B cell (primary cell): ENCODE measurements around the gene FAF1. TPM values are rescaled to one million over a fixed set of nuclear protein-coding genes. Genes with fewer than 3 reads are reported as not detected.

Experiments
- ATAC-seq: fragments of 200-7000 bp; cut with Tn5 transposase; one replicate; pipeline ENCODE4 v1.10.0; 2021; ENCODE audit warnings: low read depth, mild to moderate bottlenecking, moderate number of reproducible peaks, moderate library complexity
- CTCF ChIA-PET: fragments of 350-600 bp; sonication (Branson Sonifier 250); formaldehyde crosslinking; loops from one replicate; lab custom pipeline; 2021; ENCODE audit warnings: antibody characterized with exemption, inconsistent platforms; lab: Charles Lee
- POLR2A ChIA-PET: fragments of 350-600 bp; sonication (Branson Sonifier 250); formaldehyde crosslinking; loops from one replicate; lab custom pipeline; 2021; ENCODE audit warnings: antibody characterized with exemption; lab: Charles Lee
- DNase-seq: peaks from one replicate; pipeline ENCODE4 v3.0.0; 2013
- H2AFZ ChIP-seq: 2 replicates; pipeline ENCODE4 v1.6.1; 2012; ENCODE audit warnings: mild to moderate bottlenecking, low read depth, low read length; ENCODE audit not compliant: insufficient read depth, poor library complexity, severe bottlenecking
- H3K27ac ChIP-seq, 2 donors: 1 replicate in 1 of 2; 2 replicates in 1 of 2; pipeline ENCODE4 v1.5.1; 2012 to 2013; ENCODE audit warnings: low read length in 2 of 2, mild to moderate bottlenecking in 2 of 2, moderate library complexity in 1 of 2
- H3K27me3 ChIP-seq, 4 experiments: fragments of 200-600 bp in 1 of 4; sonication (generic) in 1 of 4; replicated peaks in 1 of 4; 1 replicate in 2 of 4; 2 replicates in 2 of 4; pipeline versions ENCODE4 v1.6.1 to v1.7.0; 2013 to 2016; ENCODE audit warnings: low read length in 3 of 4, mild to moderate bottlenecking in 2 of 4, mixed read lengths in 1 of 4, moderate library complexity in 1 of 4; ENCODE audit not compliant: insufficient read depth in 4 of 4, control insufficient read depth in 3 of 4; ENCODE audit errors: control extremely low read depth in 1 of 4
- H3K36me3 ChIP-seq, 2 experiments: replicated peaks in 1 of 2; 1 replicate in 1 of 2; 2 replicates in 1 of 2; pipeline versions ENCODE4 v1.6.1 to v1.7.1; 2013; ENCODE audit warnings: low read length in 1 of 2; ENCODE audit not compliant: insufficient read depth in 2 of 2, control insufficient read depth in 1 of 2; ENCODE audit errors: control extremely low read depth in 1 of 2, extremely low read depth in 1 of 2
- H3K4me1 ChIP-seq, 2 donors: fragments of 200-600 bp in 1 of 2; sonication (generic) in 1 of 2; 1 replicate in 1 of 2; 2 replicates in 1 of 2; pipeline versions ENCODE4 v1.5.1 to v1.6.1; 2013 to 2017; ENCODE audit warnings: low read length in 2 of 2; ENCODE audit not compliant: control insufficient read depth in 2 of 2, insufficient read depth in 2 of 2
- H3K4me2 ChIP-seq: replicated peaks from 2 replicates; pipeline ENCODE3; 2012; ENCODE audit warnings: mild to moderate bottlenecking, low read depth, low read length; ENCODE audit not compliant: poor library complexity, severe bottlenecking
- H3K4me3 ChIP-seq, 5 experiments: fragments of 200-600 bp in 1 of 5; sonication (generic) in 1 of 5; 1 replicate in 3 of 5; 2 replicates in 2 of 5; pipeline versions ENCODE4 v1.5.1 to v1.7.0; 2011 to 2016; ENCODE audit warnings: low read length in 4 of 5, mild to moderate bottlenecking in 4 of 5, low read depth in 2 of 5, control low read depth in 1 of 5, moderate library complexity in 1 of 5; ENCODE audit not compliant: insufficient read depth in 1 of 5; ENCODE audit errors: control extremely low read depth in 1 of 5, extremely low read depth in 1 of 5
- H3K79me2 ChIP-seq: fragments of 200-600 bp; sonication (generic); one replicate; pipeline ENCODE4 v1.6.0; 2016; ENCODE audit warnings: low read length; ENCODE audit not compliant: control insufficient read depth, insufficient read depth
- H3K9ac ChIP-seq: fragments of 200-600 bp; sonication (generic); 2 replicates; pipeline ENCODE4 v1.6.1; 2017; ENCODE audit warnings: mild to moderate bottlenecking, low read length, moderate library complexity
- H3K9me3 ChIP-seq, 3 donors: one replicate each; pipeline versions ENCODE4 v1.6.1 to v1.7.1; 2013; ENCODE audit warnings: low read length in 2 of 3; ENCODE audit not compliant: control insufficient read depth in 2 of 3, insufficient read depth in 1 of 3; ENCODE audit errors: control extremely low read depth in 1 of 3
- H4K20me1 ChIP-seq: 2 replicates; pipeline ENCODE4 v1.6.0; 2012; ENCODE audit warnings: mild to moderate bottlenecking, low read length; ENCODE audit not compliant: insufficient read depth, control insufficient read depth, poor library complexity, severe bottlenecking
- H3K27ac Mint-ChIP-seq: one replicate; pipeline ENCODE4 v1.8.0; 2021; ENCODE audit warnings: mixed read lengths
- H3K27me3 Mint-ChIP-seq: one replicate; pipeline ENCODE4 v1.8.0; 2021; ENCODE audit warnings: mixed read lengths
- H3K4me1 Mint-ChIP-seq: one replicate; pipeline ENCODE4 v1.8.0; 2021; ENCODE audit warnings: mixed read lengths
- H3K4me3 Mint-ChIP-seq: one replicate; pipeline ENCODE4 v1.8.0; 2021; ENCODE audit warnings: mixed read lengths
- H3K9me3 Mint-ChIP-seq: one replicate; pipeline ENCODE4 v1.8.0; 2022; ENCODE audit warnings: mixed read lengths; ENCODE audit not compliant: insufficient read depth
- EZH2 ChIP-seq: IDR thresholded peaks from 2 replicates; pipeline ENCODE4 v1.6.1; 2012; ENCODE audit warnings: borderline replicate concordance, low read depth, mild to moderate bottlenecking, moderate library complexity, low read length; ENCODE audit not compliant: insufficient read depth, poor library complexity, severe bottlenecking
- WGBS: methylation state at CpG from one replicate; pipeline ENCODE4 v1.1.5; 2013; ENCODE audit warnings: missing lambda C conversion rate; ENCODE audit not compliant: insufficient coverage; 5-methylcytosine and 5-hydroxymethylcytosine counted together
- intact Hi-C: fragments of 100-400 bp; cut with micrococcal nuclease; formaldehyde crosslinking; loops from one replicate; pipeline ENCODE4 v1.10.0; 2022
- polyA plus RNA-seq: library from polyadenylated mRNA; depleted of rRNA; stranded (reverse); fragments of >200 nt; gene quantifications from 2 replicates; pipeline ENCODE4 v1.2.3, GENCODE V29; 2012
- total RNA-seq, 2 donors: library from RNA; stranded (reverse); fragments of 120-200 nt in 1 of 2; gene quantifications; 1 replicate in 1 of 2; 2 replicates in 1 of 2; pipeline versions ENCODE4 v1.2.3 to v1.2.4, GENCODE V29; 2013 to 2022
- TF ChIP-seq, protein P1 (sequence below): fragments of 200-600 bp; IDR thresholded peaks from one replicate; pipeline ENCODE4 v1.8.0; 2022; ENCODE audit warnings: antibody characterized with exemption, mild to moderate bottlenecking

FAF1 gene
- total and polyA plus RNA-seq, 2 donors (not counting 1 experiment from before 2014, with no cell fraction given) = 10.1 to 58.4 TPM

DNA sequence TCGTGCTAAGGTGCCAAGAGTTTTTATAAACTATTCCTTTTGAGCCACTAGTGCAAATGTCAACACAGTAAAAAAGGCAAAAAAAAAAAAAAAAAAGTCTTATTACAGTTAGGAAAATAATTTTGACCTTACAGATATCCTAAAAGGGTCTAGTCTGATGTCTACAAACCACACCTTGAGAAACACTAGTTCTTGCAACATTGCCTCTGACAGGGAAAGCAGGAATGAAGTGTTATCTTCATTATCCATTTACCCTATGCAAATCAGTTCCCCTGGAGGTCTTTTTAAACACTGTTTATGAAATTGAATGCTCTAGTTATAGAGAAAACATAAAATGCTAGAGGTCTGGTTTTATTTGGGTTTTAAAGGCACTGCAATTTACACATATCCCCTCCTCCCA is 421.6 kb downstream of the FAF1 start:
- no peak overlapping the region for H3K4me3 Mint-ChIP-seq
- WGBS = no CpG with 5 or more reads among the region's 1 CpG
- Histone ChIP-seq H3K79me2 (no peaks in the 10 kb centered on the region), H3K9me3 (no peaks in the 10 kb centered on the region), H3K4me3 (no peak overlapping the region), H4K20me1 (no peaks in the 10 kb centered on the region), H3K4me2 (no peak overlapping the region), H3K27ac (no peak overlapping the region), H3K27me3 (no peaks in the 10 kb centered on the region), H3K9ac (no peak overlapping the region), H2AFZ (no peak overlapping the region), H3K36me3 (peaks cover 5 to 12% of the 10 kb centered on the region in 2 experiments), H3K4me1 (no peaks in the 10 kb centered on the region)
- no peak for DNase-seq
- H3K4me1 Mint-ChIP-seq = no peaks in the 10 kb centered on the region
- no peaks in the 10 kb centered on the region for H3K9me3 Mint-ChIP-seq
- H3K27me3 Mint-ChIP-seq = no peaks in the 10 kb centered on the region
- ChIA-PET CTCF (no interaction called here), POLR2A (no interaction called here)
- ATAC-seq = no peak
- intact Hi-C loops = no loop called here
- TF ChIP-seq EZH2 = no peak
- TF ChIP-seq, protein P1, sequence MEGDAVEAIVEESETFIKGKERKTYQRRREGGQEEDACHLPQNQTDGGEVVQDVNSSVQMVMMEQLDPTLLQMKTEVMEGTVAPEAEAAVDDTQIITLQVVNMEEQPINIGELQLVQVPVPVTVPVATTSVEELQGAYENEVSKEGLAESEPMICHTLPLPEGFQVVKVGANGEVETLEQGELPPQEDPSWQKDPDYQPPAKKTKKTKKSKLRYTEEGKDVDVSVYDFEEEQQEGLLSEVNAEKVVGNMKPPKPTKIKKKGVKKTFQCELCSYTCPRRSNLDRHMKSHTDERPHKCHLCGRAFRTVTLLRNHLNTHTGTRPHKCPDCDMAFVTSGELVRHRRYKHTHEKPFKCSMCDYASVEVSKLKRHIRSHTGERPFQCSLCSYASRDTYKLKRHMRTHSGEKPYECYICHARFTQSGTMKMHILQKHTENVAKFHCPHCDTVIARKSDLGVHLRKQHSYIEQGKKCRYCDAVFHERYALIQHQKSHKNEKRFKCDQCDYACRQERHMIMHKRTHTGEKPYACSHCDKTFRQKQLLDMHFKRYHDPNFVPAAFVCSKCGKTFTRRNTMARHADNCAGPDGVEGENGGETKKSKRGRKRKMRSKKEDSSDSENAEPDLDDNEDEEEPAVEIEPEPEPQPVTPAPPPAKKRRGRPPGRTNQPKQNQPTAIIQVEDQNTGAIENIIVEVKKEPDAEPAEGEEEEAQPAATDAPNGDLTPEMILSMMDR = no peak
- H3K27ac Mint-ChIP-seq = no peak overlapping the region

DNA sequence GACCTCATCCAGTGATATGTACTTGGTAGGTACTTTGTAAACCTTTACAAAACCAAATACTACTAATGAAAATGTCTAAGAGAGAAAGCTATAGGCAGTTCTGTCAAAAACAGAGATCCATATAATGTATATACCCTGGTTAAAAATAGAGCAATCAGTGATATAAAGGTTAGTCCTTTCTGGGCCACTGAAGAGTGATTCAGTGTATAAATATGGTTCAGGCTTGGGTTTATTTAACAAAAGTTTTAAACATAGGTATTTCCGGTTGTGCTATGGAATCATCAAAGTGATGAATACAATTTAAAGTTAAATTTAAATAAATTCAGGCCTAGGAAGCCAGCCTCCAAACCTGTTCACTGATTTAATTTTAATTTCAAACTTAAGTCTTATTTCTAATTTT is 428.5 kb downstream of the FAF1 start:
- no peaks in the 10 kb centered on the region for H3K27me3 Mint-ChIP-seq
- WGBS = no CpG with 5 or more reads among the region's 1 CpG

More for the DNA sequence above, 428.5 kb downstream of the FAF1 start:
- Mint-ChIP-seq H3K4me1 (no peaks in the 10 kb centered on the region), H3K9me3 (no peaks in the 10 kb centered on the region), H3K4me3 (no peak overlapping the region), H3K27ac (no peak overlapping the region)
- no peaks in the 10 kb centered on the region for H3K79me2 ChIP-seq
- H3K36me3 ChIP-seq = peaks cover 6 to 17% of the 10 kb centered on the region in 2 experiments
- no peaks in the 10 kb centered on the region for H4K20me1 ChIP-seq
- no peaks in the 10 kb centered on the region for H3K9me3 ChIP-seq
- no peak for ATAC-seq
- no peak overlapping the region for H2AFZ ChIP-seq
- no peak for DNase-seq
- no peak for TF ChIP-seq EZH2
- TF ChIP-seq, protein P1 = no peak
- intact Hi-C loops = no loop called here
- H3K4me3 ChIP-seq = no peak overlapping the region
- H3K27ac ChIP-seq = no peak overlapping the region
- no peaks in the 10 kb centered on the region for H3K27me3 ChIP-seq
- ChIA-PET POLR2A (no interaction called here), CTCF (no interaction called here)
- H3K4me2 ChIP-seq = no peak overlapping the region
- no peaks in the 10 kb centered on the region for H3K4me1 ChIP-seq
- no peak overlapping the region for H3K9ac ChIP-seq
